A204.1 (cell line): ENCODE data around the gene ADGRG2.

Experiments used
- FAIRE-seq: peaks from 2 replicates; lab custom pipeline; 2012; peaks lifted over from hg19 to GRCh38; lab: Jason Lieb, UNC

Gene ADGRG2

DNA sequence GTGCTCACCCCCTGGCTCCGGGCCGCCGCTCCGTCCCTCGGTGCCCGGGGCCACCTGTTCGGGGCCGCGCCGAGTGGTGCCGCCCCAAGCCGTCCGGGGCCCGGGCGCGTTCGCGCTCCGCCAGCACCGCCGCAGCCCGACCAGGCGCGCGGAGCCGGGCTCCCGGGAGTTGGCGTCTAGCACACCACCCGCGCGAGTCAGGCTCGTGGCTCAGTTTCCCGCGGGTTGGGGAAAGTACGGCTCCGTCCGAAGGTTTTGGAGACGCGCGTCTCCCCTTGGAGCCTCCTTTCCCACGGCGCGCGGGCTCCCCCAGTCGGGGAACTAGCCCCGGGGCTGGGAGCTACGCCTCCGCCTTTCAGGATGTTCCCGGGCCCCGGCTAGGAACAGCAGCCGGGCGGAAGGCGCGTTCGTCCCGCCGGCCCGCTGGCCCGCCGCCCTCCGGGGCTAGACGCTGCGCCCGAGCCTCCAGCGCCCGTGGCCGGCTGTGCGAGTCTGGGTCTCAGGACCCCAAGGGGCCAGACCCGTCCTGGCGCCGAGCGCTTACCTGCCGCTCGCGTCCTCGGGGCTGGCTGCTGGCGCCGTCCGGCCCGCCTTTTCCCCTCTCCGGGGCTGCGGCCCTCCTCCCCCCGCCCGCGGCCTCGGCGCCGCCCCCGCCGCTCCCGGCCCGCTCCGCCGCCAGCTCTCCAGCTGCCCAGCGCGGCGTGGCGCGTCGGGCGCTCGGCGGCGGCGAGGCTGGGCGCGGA, at the start of gene ADGRG2:
Gene ADGRG2, minus strand, starts transcription at position 571 of the 743 bp plus-strand sequence. CDS start 53,634 bp downstream, outside the sequence.
- no peak for FAIRE-seq

DNA sequence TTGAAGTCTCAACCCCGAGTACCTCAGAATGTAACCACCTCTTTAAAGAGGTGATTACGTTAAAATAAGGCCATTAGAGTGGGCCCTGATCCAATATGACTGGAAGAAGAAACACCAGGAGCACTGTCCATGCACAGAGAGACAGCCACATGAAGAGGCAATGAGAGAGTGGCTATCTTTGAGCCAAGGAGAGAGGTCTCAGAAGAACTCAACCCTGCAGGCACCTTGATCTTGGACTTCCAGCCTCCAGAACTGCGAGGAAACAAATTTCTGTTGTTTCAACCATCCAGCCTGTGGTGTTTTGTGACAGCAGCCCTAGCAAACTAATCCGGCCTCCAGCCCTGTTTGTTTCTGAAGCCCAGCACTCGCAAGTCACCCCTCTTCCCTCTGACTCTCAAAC, 46.3 kb upstream of the ADGRG2 start:
- no peak for FAIRE-seq

DNA sequence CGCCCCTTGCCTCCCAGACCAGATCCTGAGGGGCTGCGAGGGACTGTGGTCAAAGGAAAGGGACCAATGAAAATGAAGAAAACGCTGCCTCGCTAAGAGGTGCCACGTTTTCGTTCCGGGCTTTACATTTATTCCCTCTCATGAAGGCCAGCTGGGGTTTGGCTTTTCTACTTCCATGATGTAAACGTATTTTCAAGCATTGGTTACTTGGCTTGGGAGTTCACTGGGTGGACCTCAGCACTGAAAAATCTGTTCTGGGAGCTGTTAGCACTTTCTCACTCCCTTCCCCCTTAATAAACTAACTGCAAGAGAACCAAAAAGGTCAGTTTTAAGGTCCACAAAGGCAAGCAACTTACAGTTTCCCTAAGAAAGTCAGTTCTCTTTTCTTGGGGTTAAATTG, 40.6 kb upstream of the ADGRG2 start:
- FAIRE-seq, result no peak

- no peak for FAIRE-seq
These were observed 33.9 kb upstream of the ADGRG2 start for GRCh38 chrX:19156186-19156585.

DNA sequence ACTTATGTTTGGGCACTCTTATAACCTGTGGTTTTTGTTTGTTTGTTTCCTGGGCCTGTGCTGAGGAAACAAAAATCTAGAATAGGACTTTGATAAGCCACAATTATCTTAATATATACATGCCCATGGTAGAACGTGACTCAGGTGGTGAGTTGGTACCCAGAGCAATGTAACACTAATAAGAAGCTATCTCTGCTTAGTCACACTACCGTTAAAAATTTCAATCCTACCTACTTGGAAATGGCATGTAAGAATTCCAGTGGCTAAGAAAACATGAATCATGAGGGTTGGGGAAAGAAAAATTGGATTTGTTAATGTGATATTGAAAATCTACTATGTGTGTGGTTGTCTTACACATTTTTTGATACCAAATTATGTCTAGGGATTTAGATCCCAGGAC, 30.5 kb upstream of the ADGRG2 start:
- FAIRE-seq, result no peak

DNA sequence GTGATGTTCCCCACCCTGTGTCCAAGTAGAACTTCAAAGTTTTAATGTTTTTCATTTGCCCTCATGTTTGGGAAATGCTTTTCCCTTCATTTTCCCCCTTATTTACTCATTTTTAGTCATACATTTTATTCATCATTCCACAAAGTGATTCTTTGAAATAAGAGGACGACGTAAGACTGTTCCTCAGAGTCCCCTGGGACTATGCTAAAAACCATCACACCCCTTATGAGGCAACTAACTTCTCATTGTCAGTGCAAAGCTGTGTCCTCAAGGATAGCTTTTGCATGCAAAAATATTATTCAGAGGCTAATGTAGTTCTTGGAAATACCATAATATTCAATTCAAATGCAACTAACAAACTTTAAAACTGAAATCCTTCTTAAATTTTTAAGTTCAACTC, 14.8 kb upstream of the ADGRG2 start:
- FAIRE-seq, result no peak

DNA sequence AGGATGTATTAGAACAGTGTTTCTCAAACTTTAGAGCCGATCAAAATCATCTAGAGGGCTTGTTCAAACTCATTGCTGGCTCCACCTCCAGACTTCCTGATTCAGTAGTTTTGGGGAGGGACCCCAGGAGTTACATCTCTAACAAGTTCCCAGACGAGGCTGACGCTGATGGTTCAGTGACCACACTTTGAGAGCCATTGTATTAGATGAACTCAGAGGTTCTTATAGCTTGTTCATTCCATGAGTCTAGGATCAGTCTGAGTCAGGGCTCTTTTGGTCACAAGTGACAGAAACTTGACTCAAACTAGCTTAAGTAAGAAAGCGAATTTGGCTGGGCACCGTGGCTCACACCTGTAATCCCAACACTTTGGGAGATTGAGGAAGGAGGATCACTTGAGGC, 11.5 kb upstream of the ADGRG2 start:
- no peak for FAIRE-seq

GRCh38 chrX:19133231-19133630, 11.0 kb upstream of the ADGRG2 start:
- no peak for FAIRE-seq

- FAIRE-seq, result no peak
These were observed 8.4 kb upstream of the ADGRG2 start for GRCh38 chrX:19130628-19131027.

GRCh38 chrX:19129694-19130093, 7.4 kb upstream of the ADGRG2 start:
- FAIRE-seq, result no peak

DNA sequence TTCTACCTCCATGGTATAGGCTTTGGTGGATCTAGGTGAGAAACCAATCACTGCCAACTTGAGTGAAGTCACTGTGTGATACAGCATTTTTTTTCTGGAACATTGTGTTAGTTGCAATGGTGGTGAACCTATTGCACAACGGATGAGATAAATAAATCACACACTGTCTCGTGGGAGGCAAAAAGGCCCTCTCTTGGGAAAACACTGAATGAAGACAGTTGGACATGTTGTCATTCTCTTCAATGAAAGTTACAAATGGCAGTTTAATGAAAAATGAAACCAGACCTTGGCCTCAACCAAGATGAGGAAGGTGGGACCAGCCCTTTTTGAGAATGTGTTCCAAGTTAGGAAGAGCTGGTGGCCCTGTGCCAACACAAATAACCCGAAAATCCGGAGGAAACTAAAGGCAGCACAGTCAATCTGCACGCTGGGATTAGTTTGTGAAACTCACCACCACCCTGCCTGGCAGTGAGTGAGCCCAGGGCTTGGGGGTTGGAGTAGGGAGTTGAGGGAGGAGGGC, 5.4 kb upstream of the ADGRG2 start:
- FAIRE-seq, result no peak

- FAIRE-seq, result no peak
These were observed 357 bp upstream of the ADGRG2 start for GRCh38 chrX:19122641-19123009.

DNA sequence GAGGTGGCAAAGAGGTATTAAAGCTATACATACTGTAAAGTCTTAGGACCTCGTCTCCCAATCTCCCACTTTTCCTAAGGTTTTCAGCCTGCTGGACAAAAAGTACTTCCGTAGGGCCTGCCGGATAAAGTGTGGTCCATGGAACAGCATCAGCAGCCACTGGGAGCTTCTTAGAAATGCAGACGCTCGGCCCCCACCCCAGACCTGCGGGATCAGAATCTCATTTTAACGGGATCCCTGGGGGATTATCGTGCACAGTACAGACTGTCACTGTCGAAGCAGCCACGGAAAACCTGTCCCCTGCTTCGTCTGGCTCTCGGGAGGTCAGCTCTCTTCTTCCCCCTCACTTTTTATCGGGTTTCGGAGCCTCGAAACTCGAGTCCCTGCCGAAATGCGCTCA, 802 bp downstream of the ADGRG2 start:
- FAIRE-seq, result no peak

DNA sequence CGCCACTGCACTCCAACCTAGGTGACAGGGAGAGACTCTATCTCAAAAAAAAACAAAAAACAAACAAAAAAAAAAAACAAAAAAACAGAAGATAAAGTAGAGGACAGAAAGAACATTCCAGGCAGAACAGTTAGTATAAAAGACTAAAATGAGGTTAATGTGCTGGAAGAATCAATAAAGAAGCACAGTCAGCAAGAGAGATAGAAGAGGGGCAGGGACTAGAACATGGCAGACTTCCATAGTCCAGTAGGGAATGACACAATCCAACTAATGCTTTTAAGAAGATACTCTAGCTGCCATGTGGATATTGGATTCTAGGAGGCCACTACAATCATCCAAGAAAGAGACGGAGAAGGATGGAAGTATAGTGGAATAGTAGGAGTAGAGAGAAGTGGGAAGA, 11.6 kb downstream of the ADGRG2 start:
- FAIRE-seq, result no peak

DNA sequence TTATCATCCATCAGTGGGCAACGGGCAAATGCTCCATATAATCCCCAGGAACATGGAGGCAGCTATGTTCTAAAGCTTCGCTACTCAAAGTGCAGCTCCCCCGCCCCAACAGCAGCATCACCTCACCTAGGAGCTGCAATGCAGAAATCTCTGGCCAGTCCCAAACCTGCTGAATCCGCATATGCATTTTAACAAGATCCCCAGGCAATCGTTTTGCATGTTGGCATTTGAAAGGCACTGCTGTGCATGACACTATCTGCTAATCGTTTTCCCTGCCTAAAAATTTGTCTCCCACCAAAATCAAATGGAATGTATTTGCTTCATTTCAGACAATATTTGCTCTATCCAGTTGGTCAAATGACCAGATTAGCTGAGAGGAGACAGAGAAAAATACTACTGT, 15.2 kb downstream of the ADGRG2 start:
- FAIRE-seq, result no peak

DNA sequence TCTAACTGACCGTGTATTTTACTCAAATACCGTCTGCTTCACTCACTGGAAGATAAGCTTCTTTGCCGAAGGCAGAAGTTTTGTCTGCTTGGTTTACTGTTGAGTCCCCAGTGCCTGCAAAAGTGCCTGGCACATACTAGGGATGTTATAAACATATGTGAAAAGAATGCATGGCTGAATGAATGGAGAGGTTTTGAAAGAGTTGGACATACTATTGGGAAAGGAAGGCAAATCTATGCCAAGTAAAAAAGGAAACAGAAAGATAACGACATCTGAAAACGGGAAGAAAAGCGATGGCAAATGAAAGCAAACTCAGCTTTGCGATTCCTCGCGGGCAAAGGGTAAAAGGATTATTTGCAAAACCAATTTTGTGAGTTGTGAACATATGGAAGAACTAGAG, 21.7 kb downstream of the ADGRG2 start:
- no peak for FAIRE-seq

DNA sequence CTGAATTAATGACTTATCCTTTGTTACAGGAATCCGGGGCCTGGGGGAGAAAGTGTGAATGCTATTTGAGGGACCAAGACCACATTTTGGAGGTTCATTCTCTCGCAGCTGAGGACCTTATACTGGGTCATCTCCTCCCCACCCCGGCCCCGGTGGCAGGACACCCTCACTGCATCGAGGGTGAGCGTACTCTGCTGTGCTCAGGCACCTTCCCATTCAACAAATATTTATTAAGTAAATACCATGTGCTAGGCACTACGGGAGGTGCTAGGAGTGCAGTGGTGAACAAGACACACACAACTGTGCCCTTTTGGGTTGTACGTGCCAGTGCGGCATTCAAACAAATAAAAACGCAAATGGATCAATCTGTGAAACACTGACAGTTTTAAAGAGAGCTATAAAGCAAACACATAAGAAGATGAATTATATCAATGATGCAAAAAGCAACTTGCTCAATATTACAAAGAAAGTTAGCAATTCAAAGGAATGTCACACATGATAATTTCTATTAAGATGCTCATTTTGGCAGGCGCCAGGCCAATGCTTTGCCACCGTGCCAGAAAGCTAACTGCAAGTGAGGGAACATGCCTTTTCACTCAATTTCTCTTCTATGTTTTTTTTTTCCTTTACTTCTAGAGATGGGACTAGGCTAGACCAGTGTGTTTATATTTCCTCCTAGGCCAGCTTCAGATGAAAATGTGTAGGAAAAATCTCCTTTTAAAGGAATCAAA, 24.6 kb downstream of the ADGRG2 start:
- no peak for FAIRE-seq

GRCh38 chrX:19096586-19096985, 25.7 kb downstream of the ADGRG2 start:
- no peak for FAIRE-seq

DNA sequence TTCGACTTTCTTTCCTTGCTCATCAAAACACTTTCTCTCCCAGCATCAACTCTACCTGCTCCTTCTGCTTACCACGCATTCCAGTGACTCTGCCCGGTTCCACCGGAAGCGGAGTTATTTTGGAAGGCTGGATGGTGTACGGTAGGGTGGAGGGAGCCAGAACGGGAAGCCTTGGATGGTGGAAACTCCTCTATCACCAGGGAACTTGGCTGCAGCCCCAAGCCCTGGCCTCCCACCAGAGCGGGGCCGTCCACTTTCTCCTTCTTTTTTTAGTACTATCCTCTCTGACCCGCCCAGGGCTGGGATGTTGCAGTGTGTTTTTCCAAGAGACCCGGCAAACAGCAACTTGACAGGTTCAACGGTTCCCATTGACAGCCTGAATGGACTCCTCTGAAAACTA, 27.6 kb downstream of the ADGRG2 start:
- FAIRE-seq, result no peak

DNA sequence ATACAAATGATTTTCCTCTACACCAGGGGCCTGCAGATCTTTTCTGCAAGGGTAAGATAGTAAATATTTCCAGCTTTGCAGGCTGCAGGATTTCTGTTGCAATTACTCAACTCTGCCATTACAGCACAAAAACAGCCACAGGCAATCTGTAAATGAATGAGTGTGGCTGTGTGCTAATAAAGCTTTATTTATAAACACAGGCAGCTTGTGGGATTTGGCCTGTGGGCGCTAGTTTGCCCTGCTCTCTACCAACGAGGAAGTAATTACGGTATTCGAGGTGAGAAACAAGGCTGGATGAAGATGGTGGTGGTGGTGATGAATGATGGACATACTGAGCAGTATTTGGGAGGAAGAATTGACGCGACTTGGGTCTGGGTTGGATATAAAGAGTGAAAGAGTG, 30.7 kb downstream of the ADGRG2 start:
- FAIRE-seq, result no peak

GRCh38 chrX:19089555-19090040, 32.7 kb downstream of the ADGRG2 start:
- no peak for FAIRE-seq

DNA sequence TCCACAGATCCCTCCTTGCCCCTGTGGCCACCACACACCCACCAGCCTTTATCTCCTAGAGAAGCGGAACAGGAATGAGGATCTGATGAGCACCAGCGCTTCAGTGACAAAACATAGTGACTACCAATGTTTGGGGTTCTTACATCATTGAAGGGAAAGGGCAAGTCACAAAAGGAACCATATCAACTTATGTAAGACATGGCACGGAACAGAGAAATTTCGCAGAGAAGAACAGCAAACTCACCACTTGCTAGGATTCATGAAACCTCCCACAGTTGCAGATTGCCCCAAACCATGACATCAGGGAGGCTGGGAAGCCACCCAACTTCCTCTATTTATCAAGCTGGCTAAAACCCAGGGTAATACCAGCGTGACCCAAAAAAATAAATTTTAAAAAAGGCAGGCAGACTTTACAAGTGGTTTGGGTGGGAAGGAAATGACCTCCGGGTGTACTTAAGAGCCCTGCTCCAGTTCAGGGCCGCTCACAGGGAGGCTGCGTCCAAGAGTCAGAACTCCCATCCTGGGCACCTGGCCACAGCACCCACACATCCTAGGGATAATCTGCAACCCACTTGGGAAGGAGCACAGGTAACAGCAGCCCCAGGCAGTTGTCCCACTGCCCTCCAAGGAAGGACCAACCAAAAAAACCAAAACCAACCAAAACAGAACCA, 36.0 kb downstream of the ADGRG2 start:
- FAIRE-seq, result no peak

DNA sequence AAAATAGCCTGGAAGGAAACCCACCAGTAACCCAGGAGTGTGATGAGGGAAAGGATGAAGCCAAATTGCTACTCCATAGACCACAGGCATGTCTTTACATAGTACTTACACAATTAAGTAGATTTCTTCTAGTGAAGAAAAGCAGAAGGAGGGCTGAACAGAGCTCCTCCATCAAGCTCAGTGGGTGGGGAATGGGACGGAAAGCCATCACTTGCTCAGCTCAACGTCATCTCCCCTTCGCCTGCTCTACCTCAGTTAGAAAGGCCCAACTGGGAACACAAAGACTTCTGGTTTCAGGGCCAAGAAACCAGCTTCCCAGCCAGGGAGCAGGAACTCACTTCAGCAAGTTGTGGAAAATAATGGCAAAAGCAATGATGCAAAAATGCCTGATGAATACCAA, 36.6 kb downstream of the ADGRG2 start:
- no peak for FAIRE-seq
